ENCODE results near the gene AUTS2.

AUTS2 gene

DNA sequence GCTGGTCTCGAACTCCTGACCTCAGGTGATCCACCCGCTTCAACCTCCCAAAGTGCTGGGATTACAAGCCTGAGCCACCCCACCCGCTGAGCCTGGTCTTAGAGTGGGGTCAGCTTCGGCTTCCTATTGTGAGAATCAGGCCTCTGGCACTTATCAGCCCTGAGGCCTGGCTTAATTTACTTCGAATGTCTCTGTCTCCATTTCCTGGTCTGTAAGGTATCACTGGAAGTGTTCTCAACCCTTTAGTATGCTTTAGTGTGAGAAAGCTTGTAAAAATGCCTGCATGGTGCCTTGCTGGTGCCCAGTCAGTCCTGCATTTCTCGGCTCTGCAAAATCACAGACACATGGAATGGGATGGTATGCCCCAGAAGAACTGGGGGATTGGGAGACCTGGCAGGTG lies 862.3 kb downstream of the AUTS2 start:
- no peak for DNase-seq (ENCODE audit: low read depth)

DNA sequence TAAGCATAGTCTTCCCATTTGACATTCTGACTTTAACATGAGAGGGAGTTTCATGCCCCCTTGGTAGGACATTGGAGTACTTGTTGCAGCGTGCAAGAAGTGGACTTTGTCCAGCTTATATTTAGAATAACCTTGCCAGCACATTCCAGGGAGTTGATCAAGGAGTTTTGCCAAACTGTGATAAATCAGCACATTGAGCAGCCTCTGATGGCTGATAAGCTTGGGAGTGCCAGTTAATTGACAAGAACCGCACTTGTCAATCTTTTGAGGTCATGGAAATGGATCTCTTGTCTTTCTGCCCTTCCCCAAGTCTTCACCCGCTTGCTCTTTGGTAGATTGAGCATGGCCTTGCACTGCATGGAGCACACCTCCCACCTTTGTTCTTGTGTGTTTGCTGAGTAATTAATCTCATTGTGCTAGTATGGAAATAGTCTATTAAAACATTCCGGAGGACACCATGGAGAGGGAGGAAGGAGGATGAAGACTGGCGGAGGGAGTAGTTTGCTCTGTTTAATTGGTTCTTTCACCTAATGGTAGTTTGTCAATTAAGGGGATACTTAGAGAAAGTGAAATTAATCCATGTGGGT lies 865.2 kb downstream of the AUTS2 start:
- no peak for DNase-seq (ENCODE audit: low read depth)

- DNase-seq (ENCODE audit: low read depth): no peak
Measured at GRCh38 chr7:70466725-70467364, 868.6 kb downstream of the AUTS2 start.

GRCh38 chr7:70470746-70471145 lies 872.5 kb downstream of the AUTS2 start:
- DNase-seq (ENCODE audit: low read depth): no peak

DNA sequence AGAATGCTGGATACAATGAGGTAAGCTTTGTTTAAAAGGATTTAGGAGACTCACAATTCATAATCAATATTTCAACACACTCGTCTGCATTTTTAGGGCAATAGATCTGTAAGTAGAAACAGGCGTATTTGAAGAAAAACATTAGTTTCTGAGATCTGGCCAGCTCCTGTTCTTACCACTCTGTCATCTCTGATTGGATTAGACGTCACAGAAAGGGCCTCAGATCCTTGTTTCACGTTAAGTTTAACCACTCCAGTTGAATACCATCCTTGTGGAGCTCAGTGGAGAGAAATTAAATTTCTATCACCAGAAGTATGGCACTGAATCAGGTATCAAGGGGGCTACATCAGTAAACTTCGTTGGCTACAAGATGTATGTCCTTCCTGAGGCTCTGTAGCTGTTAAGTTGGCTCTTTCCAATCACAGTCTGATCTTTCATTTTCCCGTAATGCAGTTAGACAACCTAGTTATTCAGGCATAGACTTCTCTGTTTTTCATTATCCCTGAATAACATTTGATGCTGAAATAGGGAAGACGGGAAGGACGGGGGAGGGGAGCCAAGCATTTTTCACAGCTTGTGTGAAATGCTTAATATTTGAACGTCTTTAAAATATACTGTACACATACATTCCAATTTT lies 874.4 kb downstream of the AUTS2 start:
- DNase-seq (ENCODE audit: low read depth): no peak

GRCh38 chr7:70474639-70475234 lies 876.5 kb downstream of the AUTS2 start:
- no peak for DNase-seq (ENCODE audit: low read depth)

DNA sequence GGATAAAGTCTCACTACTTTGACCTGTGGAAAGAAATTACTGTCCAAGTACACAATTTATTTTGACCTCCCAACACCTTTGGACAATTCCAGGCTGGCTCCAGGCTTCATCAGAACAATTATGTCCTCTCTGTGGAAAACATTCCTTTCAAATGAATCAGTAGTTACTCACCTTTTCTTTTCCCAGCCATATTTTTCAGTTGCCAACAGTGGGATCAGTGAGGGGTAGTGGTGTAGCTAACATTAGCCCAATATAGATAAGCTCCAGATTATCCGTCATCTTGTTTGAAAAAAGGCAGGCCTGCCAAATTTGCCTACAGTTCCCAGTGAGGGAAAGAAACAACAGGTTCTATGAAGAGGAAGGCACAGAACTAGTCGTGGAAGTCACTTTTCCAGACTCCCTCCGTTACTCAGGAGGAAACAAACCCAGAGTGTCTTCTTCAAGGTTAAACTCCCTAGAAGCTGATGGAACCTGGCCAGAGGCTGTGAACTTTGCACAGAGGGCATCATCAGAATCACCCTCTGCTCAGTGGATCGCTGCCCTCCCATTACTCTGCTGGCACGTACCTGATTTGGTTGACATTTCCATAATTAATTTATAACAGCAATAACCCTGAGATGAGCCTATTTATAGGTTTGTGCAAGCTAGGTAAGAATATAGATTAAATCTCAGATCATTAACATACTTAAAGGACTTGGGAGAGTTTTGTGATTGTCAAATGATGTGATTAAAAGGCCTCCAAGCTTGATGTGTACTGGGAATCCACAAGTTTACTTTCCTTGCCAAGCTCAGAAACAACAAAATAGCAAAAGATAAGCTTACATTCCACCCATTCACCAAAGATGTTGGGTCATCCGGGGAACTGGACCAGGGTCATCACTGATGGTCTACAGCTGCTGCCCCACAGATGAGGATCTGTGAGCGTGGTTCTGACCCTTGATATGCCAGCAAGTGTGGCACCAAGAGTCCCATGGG lies 879.0 kb downstream of the AUTS2 start:
- DNase-seq (ENCODE audit: low read depth): peak; percentile 19

DNA sequence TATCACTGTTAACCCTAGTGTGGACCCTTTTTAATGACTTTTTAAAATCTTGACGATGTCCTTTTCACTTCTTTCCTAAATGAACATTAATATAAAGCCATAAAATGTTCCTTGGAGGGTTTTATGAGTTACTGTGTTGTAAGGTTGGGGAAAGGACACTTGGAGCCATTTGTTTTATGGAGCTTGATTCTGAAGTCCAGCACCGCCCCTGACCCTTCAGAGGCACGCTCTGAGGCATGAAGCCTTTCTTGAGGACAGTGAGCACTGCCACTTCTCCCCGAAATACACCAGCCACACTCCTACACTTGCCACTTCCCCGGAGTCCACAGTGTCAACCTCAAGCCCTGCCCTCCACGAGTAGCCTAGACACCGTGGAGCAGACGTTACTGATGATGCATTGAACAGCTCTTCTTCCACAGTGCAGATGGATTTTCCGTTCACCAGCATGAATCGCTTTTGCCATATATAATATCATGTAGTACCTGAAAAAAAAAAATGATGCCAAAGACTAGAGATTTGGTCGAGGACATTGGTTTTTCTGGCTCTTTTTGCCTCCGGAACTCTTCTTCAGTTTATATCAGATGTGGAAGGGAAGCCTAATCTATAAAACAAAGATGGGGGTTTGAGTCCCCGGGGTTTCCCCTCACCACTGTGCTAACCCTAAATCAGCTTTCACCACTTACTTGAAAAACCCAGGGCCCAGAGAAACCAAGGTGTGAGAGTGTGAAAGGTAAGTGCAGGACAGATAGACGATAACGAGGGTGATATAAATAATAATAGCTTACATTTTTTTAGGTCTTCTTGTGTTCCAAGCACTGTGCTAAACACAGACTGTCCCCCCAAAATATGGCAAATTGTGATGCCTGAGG lies 881.1 kb downstream of the AUTS2 start:
- DNase-seq (ENCODE audit: low read depth): no peak

DNA sequence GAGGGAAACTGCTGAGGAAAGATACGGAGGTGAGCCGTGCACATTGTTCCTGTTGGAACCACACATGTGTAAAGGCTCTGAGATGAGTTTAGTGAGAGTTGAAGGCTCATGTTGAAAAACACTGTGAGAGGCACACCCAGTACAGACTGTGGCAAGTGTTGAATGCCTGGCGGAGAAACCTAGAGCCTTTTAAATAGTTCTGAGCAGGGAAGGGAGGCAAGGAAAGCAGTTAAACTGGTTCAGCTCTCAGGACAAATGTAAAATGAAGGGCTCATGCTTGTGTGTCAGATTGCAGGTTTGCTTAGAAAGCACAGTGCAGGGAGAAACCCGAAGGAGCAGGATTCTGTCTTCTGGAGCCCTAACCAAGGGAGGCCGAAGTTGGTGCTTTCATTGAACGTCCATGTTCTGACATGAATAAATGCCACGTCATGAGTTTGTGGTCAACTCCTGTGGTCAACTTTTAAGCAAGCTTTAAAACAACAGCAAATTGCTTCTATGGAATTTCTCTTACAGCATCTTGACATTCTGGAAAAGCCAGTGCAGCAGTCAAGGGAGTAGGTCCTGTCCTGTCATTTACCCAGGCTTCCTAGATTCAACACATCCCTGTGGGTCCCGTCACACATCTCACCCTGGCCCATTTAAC lies 882.8 kb downstream of the AUTS2 start:
- DNase-seq (ENCODE audit: low read depth): peak; percentile 22

DNA sequence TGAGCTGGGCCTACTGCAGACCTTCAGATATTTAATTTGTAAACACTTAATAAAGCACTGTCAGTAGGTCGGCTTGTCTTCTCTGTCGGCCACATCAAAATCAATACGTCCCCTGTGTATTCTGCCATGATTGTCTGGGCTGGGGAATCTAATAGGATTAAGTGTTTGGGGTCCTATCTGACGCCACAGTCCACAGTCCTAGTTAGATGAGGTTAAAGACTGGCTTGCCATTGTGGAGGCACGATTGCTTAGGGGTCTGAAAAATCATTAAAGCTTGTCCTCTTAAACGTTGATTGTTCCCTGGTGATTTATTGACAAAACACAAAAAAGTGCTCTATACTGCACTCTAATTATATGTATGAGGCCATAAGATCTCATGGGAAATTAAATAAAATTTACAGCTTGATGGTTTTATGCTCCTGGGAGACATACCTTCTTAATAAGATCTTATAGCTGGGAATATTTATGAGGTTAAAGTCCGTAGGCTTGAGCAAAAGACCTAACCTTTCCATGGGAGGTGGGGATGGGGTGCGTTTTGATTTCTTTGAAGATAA lies 883.4 kb downstream of the AUTS2 start:
- no peak for DNase-seq (ENCODE audit: low read depth)

GRCh38 chr7:70484255-70484654 lies 886.0 kb downstream of the AUTS2 start:
- no peak for DNase-seq (ENCODE audit: low read depth)

DNA sequence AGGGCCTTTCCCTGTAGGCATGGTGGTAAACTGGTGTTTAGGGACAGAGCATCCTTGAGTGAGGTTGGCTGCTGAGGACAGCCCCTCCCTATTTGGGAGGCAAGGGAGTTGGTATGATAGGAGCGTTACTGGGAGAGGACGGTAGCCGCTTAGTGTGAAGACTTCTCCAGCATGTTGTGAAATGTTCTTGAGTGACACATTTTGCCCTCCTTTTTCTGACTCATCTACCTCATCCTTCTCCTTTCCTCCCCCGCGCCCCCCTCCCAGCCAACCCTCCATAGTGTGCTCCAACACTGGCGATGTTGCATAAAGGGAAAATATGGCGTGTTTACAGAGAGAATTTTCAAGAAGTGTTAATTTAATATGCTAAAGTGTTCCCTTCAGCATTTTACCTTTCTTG lies 888.7 kb downstream of the AUTS2 start:
- no peak for DNase-seq (ENCODE audit: low read depth)

DNA sequence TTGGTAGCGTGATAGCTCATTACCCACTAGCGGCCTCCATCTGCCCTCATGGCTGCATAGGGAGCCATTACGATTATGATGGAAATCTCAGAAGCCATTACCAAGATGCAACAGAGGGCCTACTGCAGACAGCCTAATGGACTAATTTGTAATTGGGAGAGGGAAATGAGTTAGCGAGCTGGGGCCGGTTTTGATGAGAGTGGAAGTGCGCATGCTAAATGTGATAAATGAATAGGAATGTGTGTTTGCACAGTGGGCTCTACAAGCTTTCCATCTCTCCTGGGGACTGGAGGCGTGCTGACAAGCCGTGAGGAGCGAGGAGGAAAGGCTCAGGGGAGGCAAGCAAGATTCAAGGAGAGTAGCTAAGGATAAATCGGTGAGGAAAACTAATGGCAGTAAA lies 889.2 kb downstream of the AUTS2 start:
- DNase-seq (ENCODE audit: low read depth): no peak

- DNase-seq (ENCODE audit: low read depth): no peak
Measured at GRCh38 chr7:70487886-70488285, 889.6 kb downstream of the AUTS2 start.

GRCh38 chr7:70489813-70490212 lies 891.5 kb downstream of the AUTS2 start:
- DNase-seq (ENCODE audit: low read depth): no peak

GRCh38 chr7:70492625-70493024 lies 894.4 kb downstream of the AUTS2 start:
- DNase-seq (ENCODE audit: low read depth): no peak

- no peak for DNase-seq (ENCODE audit: low read depth)
Measured at GRCh38 chr7:70494225-70495032, 896.2 kb downstream of the AUTS2 start.

DNA sequence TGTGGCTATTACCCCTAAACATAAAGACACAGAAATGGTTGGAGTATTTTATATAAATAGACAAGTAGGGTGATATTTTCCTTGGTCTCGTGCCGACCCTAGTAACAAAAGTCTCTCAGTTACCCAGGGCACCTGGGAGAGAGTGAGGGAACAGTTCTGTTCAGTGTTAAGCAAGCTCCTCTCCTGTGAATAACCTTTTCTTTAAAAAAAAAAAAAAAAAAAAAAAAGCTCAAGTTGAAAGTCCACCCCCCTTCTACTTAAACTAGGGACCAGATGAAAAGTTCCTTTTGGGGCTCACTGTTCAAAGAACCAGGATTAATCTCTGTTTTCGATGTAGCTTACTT lies 896.7 kb downstream of the AUTS2 start:
- no peak for DNase-seq (ENCODE audit: low read depth)

DNA sequence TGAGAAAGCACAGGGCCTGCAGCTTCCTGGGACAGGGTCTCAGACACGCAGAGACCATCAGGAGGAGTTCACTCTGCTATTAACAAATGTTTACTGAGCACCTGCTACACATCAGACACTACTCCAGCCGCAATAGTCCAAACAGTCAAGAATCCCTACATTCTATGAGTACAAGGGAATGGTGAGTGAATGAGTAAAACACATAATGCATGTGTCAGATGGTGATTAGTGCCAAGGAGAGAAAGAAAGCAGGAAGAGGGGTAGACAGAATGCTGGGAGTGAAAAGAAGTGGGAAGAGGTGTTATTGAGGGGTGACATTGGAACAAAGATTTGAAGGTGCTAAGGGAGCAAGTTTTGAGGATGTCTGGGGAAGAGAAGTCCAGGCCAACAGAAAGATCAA lies 899.5 kb downstream of the AUTS2 start:
- DNase-seq (ENCODE audit: low read depth): no peak

All from ELR (cell line).